ENCODE results near the gene FGF12.

DNA sequence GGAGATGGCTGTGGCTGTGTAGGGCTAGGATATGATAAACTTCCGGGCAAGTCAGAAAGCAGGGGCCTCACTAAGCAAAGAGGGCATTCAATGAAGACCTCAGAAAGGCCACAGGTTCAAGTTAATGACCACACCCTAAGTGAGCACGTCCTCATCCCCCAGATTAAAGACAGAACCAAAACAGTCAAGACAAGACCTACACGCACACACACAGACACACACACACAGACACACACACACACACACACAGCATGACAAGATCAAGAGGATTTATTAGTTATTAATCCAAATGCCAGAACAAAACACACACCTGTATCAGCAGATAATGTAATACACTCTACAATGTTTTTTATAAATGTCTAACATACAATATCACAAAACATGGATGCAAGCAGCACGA is 546.2 kb downstream of the FGF12 start:
- TF ChIP-seq, protein P1, sequence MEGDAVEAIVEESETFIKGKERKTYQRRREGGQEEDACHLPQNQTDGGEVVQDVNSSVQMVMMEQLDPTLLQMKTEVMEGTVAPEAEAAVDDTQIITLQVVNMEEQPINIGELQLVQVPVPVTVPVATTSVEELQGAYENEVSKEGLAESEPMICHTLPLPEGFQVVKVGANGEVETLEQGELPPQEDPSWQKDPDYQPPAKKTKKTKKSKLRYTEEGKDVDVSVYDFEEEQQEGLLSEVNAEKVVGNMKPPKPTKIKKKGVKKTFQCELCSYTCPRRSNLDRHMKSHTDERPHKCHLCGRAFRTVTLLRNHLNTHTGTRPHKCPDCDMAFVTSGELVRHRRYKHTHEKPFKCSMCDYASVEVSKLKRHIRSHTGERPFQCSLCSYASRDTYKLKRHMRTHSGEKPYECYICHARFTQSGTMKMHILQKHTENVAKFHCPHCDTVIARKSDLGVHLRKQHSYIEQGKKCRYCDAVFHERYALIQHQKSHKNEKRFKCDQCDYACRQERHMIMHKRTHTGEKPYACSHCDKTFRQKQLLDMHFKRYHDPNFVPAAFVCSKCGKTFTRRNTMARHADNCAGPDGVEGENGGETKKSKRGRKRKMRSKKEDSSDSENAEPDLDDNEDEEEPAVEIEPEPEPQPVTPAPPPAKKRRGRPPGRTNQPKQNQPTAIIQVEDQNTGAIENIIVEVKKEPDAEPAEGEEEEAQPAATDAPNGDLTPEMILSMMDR (IDR thresholded peaks at IDR 0.05) = no peak
- TF ChIP-seq POLR2A (IDR thresholded peaks at IDR 0.05) (no peak), EP300 (IDR thresholded peaks at IDR 0.05) (no peak)
